ENCODE measurements around the gene ROR1.

Gene ROR1

DNA sequence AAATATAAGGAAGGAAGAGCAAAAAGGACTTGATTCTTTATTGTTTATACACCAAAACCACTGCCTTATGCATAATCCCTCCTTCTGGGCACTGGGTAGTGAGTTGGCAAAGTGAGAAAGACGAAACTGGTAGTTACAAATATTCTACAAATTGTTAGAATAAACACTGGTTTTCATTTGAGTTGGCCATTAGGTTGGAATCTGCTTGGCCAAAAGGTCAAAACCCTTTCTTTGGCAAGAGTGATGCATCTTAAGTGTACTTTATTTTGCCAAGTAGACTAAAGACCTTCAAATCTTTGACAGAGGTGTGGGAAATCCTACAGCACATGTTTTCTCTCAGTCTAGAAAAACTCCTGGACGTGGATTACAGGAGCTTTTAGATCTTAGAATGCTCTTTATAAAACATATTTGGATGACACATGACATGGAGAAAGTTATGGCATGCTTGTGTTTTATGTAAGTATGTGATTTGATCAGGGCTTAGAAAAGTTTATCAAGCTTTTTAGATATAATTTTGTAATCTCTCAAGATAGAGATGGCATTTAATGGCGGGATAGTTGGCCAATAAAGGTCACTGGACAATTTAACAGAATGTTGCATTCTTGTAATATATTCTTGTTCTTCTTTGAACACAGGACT is 120.9 kb downstream of the ROR1 start:
- no peak overlapping the region for H3K9ac ChIP-seq (ENCODE audit: low read length in 2 of 2)
- peaks cover 6% of the 10 kb centered on the region for H3K4me1 ChIP-seq (ENCODE audit: control insufficient read depth, insufficient read depth, low read length)
- no peak overlapping the region for H3K27ac ChIP-seq (ENCODE audit: low read length)
- no peaks in the 10 kb centered on the region for H3K27me3 ChIP-seq (ENCODE audit: control insufficient read depth in 1 of 2, insufficient read depth in 2 of 2, low read length in 2 of 2)
- no peaks in the 10 kb centered on the region for H3K9me3 ChIP-seq (ENCODE audit: control insufficient read depth in 2 of 2, low read length in 2 of 2)
- no peaks in the 10 kb centered on the region for H3K36me3 ChIP-seq (ENCODE audit: control insufficient read depth in 2 of 2, insufficient read depth in 2 of 2, low read length in 2 of 2)
- H3K4me3 ChIP-seq (ENCODE audit: low read length in 2 of 2) = no peak overlapping the region

GRCh38 chr1:63896755-63897154 is 122.9 kb downstream of the ROR1 start:
- Histone ChIP-seq H3K27me3 (ENCODE audit: control insufficient read depth in 1 of 2, insufficient read depth in 2 of 2, low read length in 2 of 2) (no peaks in the 10 kb centered on the region), H3K4me1 (ENCODE audit: control insufficient read depth, insufficient read depth, low read length) (peaks cover 6% of the 10 kb centered on the region), H3K9me3 (ENCODE audit: control insufficient read depth in 2 of 2, low read length in 2 of 2) (no peaks in the 10 kb centered on the region), H3K4me3 (ENCODE audit: low read length in 2 of 2) (no peak overlapping the region), H3K36me3 (ENCODE audit: control insufficient read depth in 2 of 2, insufficient read depth in 2 of 2, low read length in 2 of 2) (no peaks in the 10 kb centered on the region), H3K27ac (ENCODE audit: low read length) (no peak overlapping the region), H3K9ac (ENCODE audit: low read length in 2 of 2) (no peak overlapping the region)

GRCh38 chr1:63898428-63899196 is 124.8 kb downstream of the ROR1 start:
- no peaks in the 10 kb centered on the region for H3K9me3 ChIP-seq (ENCODE audit: control insufficient read depth in 2 of 2, low read length in 2 of 2)
- H3K4me3 ChIP-seq (ENCODE audit: low read length in 2 of 2) = no peak overlapping the region
- H3K4me1 ChIP-seq (ENCODE audit: control insufficient read depth, insufficient read depth, low read length) = peaks cover 9% of the 10 kb centered on the region
- no peaks in the 10 kb centered on the region for H3K27me3 ChIP-seq (ENCODE audit: control insufficient read depth in 1 of 2, insufficient read depth in 2 of 2, low read length in 2 of 2)
- no peak overlapping the region for H3K27ac ChIP-seq (ENCODE audit: low read length)
- H3K36me3 ChIP-seq (ENCODE audit: control insufficient read depth in 2 of 2, insufficient read depth in 2 of 2, low read length in 2 of 2) = no peaks in the 10 kb centered on the region
- no peak overlapping the region for H3K9ac ChIP-seq (ENCODE audit: low read length in 2 of 2)

- Histone ChIP-seq H3K9me3 (ENCODE audit: control insufficient read depth in 2 of 2, low read length in 2 of 2) (no peaks in the 10 kb centered on the region), H3K9ac (ENCODE audit: low read length in 2 of 2) (no peak overlapping the region), H3K27ac (ENCODE audit: low read length) (no peak overlapping the region), H3K36me3 (ENCODE audit: control insufficient read depth in 2 of 2, insufficient read depth in 2 of 2, low read length in 2 of 2) (no peaks in the 10 kb centered on the region), H3K4me3 (ENCODE audit: low read length in 2 of 2) (no peak overlapping the region), H3K4me1 (ENCODE audit: control insufficient read depth, insufficient read depth, low read length) (peaks cover 9% of the 10 kb centered on the region), H3K27me3 (ENCODE audit: control insufficient read depth in 1 of 2, insufficient read depth in 2 of 2, low read length in 2 of 2) (no peaks in the 10 kb centered on the region)
These were observed 127.3 kb downstream of the ROR1 start for GRCh38 chr1:63901094-63901493.

DNA sequence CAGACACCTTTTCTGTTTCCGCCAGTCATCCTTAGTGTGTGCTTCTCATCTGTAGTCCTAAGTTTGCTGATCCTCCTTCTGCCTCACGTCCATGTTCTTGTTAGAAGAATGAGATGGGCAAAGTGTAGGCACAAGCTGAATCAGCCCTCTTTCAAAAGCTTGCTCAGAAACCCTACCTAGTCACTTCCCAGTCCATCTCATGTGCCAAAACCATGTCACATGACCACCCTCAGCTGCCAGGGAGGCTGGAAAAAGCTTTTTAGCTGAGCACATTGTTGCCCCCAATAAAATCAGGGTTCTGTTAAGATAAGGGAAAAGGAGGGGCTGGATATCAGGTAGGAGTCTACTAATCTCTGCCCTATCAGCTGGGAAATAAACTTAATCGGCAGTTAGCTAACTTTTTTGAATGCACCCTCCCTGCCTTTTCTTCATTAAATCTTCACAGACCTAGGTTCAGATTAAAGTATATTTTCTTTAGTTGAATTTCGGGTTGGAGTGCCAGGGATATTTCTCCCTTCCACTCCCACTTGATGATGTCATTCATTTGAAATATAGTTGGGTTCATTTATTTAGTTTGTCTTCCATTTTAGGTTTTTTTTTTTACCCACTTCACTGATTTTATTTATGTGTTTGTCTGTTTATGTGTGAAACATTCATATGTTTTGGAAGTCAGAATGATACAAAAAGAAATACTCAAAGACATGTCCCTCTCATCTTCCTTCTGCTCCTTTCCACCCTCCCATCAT is 129.2 kb downstream of the ROR1 start:
- no peaks in the 10 kb centered on the region for H3K9me3 ChIP-seq (ENCODE audit: control insufficient read depth in 2 of 2, low read length in 2 of 2)
- H3K4me3 ChIP-seq (ENCODE audit: low read length in 2 of 2) = no peak overlapping the region
- peaks cover 18% of the 10 kb centered on the region for H3K4me1 ChIP-seq (ENCODE audit: control insufficient read depth, insufficient read depth, low read length)
- no peak overlapping the region for H3K9ac ChIP-seq (ENCODE audit: low read length in 2 of 2)
- H3K27me3 ChIP-seq (ENCODE audit: control insufficient read depth in 1 of 2, insufficient read depth in 2 of 2, low read length in 2 of 2) = no peaks in the 10 kb centered on the region
- H3K36me3 ChIP-seq (ENCODE audit: control insufficient read depth in 2 of 2, insufficient read depth in 2 of 2, low read length in 2 of 2) = no peaks in the 10 kb centered on the region
- H3K27ac ChIP-seq (ENCODE audit: low read length) = no peak overlapping the region

DNA sequence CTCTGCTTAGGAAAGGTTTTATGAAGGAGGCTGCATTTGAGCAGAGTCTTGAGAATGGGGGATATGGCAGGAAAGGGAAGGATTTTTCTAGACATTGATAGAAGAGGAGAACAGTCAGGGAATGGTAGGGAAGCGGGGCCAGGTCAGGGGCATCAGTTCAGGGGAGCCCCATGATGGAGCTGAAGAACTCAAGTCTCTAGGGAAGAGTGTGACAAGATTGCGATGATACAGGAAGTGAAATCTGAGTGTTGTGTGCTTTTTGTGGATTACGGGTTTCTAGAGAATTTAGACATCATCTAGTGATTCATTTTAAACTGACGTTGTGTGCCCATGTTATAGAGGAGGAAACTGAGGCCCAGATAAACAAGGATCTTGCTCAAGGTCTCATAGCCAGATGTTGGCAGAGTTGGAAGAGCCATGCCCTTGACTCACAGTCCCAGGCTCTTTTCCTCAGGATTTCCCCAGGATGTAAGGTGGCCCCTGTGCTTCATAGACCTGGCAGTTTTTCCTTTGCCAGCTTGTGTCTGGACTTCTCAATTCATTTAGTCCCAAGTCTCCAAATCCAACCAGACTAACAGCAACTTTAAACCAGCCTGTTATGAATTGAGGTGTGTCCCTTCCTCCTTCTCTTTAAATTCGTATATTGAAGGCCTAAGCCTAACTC is 130.3 kb downstream of the ROR1 start:
- Histone ChIP-seq H3K27ac (ENCODE audit: low read length) (no peak overlapping the region), H3K4me1 (ENCODE audit: control insufficient read depth, insufficient read depth, low read length) (peaks cover 12% of the 10 kb centered on the region), H3K27me3 (ENCODE audit: control insufficient read depth in 1 of 2, insufficient read depth in 2 of 2, low read length in 2 of 2) (no peaks in the 10 kb centered on the region), H3K4me3 (ENCODE audit: low read length in 2 of 2) (no peak overlapping the region), H3K9ac (ENCODE audit: low read length in 2 of 2) (no peak overlapping the region), H3K36me3 (ENCODE audit: control insufficient read depth in 2 of 2, insufficient read depth in 2 of 2, low read length in 2 of 2) (no peaks in the 10 kb centered on the region), H3K9me3 (ENCODE audit: control insufficient read depth in 2 of 2, low read length in 2 of 2) (no peaks in the 10 kb centered on the region)

DNA sequence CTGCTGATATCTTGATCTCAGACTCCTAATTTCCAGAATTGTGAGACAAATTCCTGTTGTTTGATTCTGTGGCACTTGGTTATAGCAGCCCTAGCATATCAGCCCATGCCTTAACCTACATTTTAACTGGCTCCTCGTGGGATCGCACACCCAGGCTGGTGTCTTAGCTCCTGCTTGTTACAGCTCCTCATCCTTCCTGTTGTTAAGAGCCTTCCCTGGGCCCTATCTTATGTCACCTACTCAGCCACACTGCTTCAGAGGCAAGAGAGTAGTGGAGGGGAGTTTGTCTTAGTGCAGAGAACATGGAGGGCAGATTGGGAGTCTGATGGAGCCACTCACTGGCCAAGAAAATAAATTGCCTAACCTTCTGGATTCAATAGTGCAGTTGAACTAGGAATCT is 131.0 kb downstream of the ROR1 start:
- no peak overlapping the region for H3K4me3 ChIP-seq (ENCODE audit: low read length in 2 of 2)
- H3K27ac ChIP-seq (ENCODE audit: low read length) = no peak overlapping the region
- H3K9me3 ChIP-seq (ENCODE audit: control insufficient read depth in 2 of 2, low read length in 2 of 2) = no peaks in the 10 kb centered on the region
- H3K36me3 ChIP-seq (ENCODE audit: control insufficient read depth in 2 of 2, insufficient read depth in 2 of 2, low read length in 2 of 2) = no peaks in the 10 kb centered on the region
- H3K9ac ChIP-seq (ENCODE audit: low read length in 2 of 2) = no peak overlapping the region
- H3K27me3 ChIP-seq (ENCODE audit: control insufficient read depth in 1 of 2, insufficient read depth in 2 of 2, low read length in 2 of 2) = no peaks in the 10 kb centered on the region
- H3K4me1 ChIP-seq (ENCODE audit: control insufficient read depth, insufficient read depth, low read length) = peaks cover 12% of the 10 kb centered on the region

DNA sequence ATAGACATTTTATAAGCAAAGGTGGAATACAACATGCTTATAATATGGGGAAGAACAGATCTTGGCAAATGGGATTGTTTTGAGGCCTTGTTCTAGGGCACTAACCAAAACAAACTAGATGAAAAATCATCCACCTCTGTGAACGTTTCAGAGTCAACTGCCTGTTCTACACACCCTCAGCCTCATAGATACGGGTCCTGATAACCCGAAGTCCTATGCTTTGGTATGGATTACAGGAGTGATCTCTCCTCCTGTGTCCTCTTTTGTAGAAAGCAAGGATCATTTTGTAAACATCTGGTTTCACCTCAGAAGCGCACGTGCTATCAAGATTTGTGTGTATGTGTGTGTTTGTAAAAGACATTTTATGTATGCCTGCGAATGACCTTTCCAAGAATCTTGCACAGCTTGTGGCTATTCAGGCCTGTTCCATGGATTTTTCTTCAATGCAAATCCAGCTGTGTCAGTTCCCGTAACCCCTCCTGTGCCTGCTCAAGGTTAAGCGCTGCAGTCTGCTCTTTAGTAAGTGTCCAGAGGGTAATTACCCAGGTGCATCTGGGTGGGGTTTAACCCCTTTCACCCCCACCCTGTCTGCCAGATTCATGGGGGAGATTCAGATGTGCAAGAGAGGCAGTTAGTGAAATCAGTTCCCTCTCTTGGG is 132.4 kb downstream of the ROR1 start:
- Histone ChIP-seq H3K27me3 (ENCODE audit: control insufficient read depth in 1 of 2, insufficient read depth in 2 of 2, low read length in 2 of 2) (no peaks in the 10 kb centered on the region), H3K9ac (ENCODE audit: low read length in 2 of 2) (no peak overlapping the region), H3K4me1 (ENCODE audit: control insufficient read depth, insufficient read depth, low read length) (peaks cover 14% of the 10 kb centered on the region), H3K27ac (ENCODE audit: low read length) (no peak overlapping the region), H3K4me3 (ENCODE audit: low read length in 2 of 2) (no peak overlapping the region), H3K36me3 (ENCODE audit: control insufficient read depth in 2 of 2, insufficient read depth in 2 of 2, low read length in 2 of 2) (no peaks in the 10 kb centered on the region), H3K9me3 (ENCODE audit: control insufficient read depth in 2 of 2, low read length in 2 of 2) (no peaks in the 10 kb centered on the region)

GRCh38 chr1:63907051-63907450 is 133.2 kb downstream of the ROR1 start:
- H3K27ac ChIP-seq (ENCODE audit: low read length) = no peak overlapping the region
- H3K4me3 ChIP-seq (ENCODE audit: low read length in 2 of 2) = no peak overlapping the region
- peaks cover 14% of the 10 kb centered on the region for H3K4me1 ChIP-seq (ENCODE audit: control insufficient read depth, insufficient read depth, low read length)
- no peaks in the 10 kb centered on the region for H3K9me3 ChIP-seq (ENCODE audit: control insufficient read depth in 2 of 2, low read length in 2 of 2)
- no peaks in the 10 kb centered on the region for H3K36me3 ChIP-seq (ENCODE audit: control insufficient read depth in 2 of 2, insufficient read depth in 2 of 2, low read length in 2 of 2)
- H3K27me3 ChIP-seq (ENCODE audit: control insufficient read depth in 1 of 2, insufficient read depth in 2 of 2, low read length in 2 of 2) = no peaks in the 10 kb centered on the region
- H3K9ac ChIP-seq (ENCODE audit: low read length in 2 of 2) = no peak overlapping the region

- H3K4me3 ChIP-seq (ENCODE audit: low read length in 2 of 2) = no peak overlapping the region
- H3K4me1 ChIP-seq (ENCODE audit: control insufficient read depth, insufficient read depth, low read length) = peaks cover 11% of the 10 kb centered on the region
These were observed 134.2 kb downstream of the ROR1 start for GRCh38 chr1:63908016-63908415.

More at GRCh38 chr1:63908016-63908415, 134.2 kb downstream of the ROR1 start:
- Histone ChIP-seq H3K27ac (ENCODE audit: low read length) (no peak overlapping the region), H3K9ac (ENCODE audit: low read length in 2 of 2) (no peak overlapping the region), H3K27me3 (ENCODE audit: control insufficient read depth in 1 of 2, insufficient read depth in 2 of 2, low read length in 2 of 2) (no peaks in the 10 kb centered on the region), H3K9me3 (ENCODE audit: control insufficient read depth in 2 of 2, low read length in 2 of 2) (no peaks in the 10 kb centered on the region), H3K36me3 (ENCODE audit: control insufficient read depth in 2 of 2, insufficient read depth in 2 of 2, low read length in 2 of 2) (no peaks in the 10 kb centered on the region)

Data from stomach smooth muscle (tissue), 2 donors.